Measurements from ENCODE around the gene TEF.

The TEF gene

GRCh38 chr22:41446057-41446501 lies 64.3 kb downstream of the TEF start:
- Histone ChIP-seq H3K4me3 (ENCODE audit: insufficient read depth, low read length, poor library complexity, severe bottlenecking) (peak overlapping the region; percentile 98), H4K20me1 (ENCODE audit: low read depth, low read length) (no peaks in the 10 kb centered on the region)

GRCh38 chr22:41446639-41447434 lies 65.1 kb downstream of the TEF start, which contains the start of gene TOB2:
Gene TOB2, minus strand, starts transcription at chr22:41446801. Its CDS starts 9,456 bp downstream, at chr22:41437345.
- H3K79me2 ChIP-seq (ENCODE audit: insufficient read depth, low read length) = peaks cover 47% of the 10 kb centered on the region
- TF ChIP-seq CTCF (IDR thresholded peaks at IDR 0.05; ENCODE audit: insufficient read depth, low read length, poor library complexity, severe bottlenecking) (no peak), EZH2phosphoT487 (conservative IDR thresholded peaks at IDR 0.05; ENCODE audit: low read length) (no peak)
- H4K20me1 ChIP-seq (ENCODE audit: low read depth, low read length) = no peaks in the 10 kb centered on the region
- H2AFZ ChIP-seq (ENCODE audit: low read depth, low read length, severe bottlenecking) = peak within 1 kb of the TSS; percentile 38
- no peaks in the 10 kb centered on the region for H3K9me2 ChIP-seq (replicated peaks; ENCODE audit: insufficient read depth, low read length)
- no peaks in the 10 kb centered on the region for H3K9me3 ChIP-seq (ENCODE audit: insufficient read depth, low read length)
- peak within 1 kb of the TSS; percentile 99 for H3K4me2 ChIP-seq (ENCODE audit: low read depth, low read length, poor library complexity, severe bottlenecking)
- H3K36me3 ChIP-seq (ENCODE audit: low read length) = no peaks in the 10 kb centered on the region
- peak within 1 kb of the TSS; percentile 92 for H3K9ac ChIP-seq (ENCODE audit: low read length)
- peak within 1 kb of the TSS; percentile 98 for H3K4me3 ChIP-seq (ENCODE audit: insufficient read depth, low read length, poor library complexity, severe bottlenecking)
- peaks cover 45% of the 10 kb centered on the region for H3F3A ChIP-seq (ENCODE audit: insufficient read depth)
- H3K27ac ChIP-seq (ENCODE audit: low read depth, low read length) = peak within 1 kb of the TSS; percentile 92
- H3K27me3 ChIP-seq (ENCODE audit: low read length) = no peaks in the 10 kb centered on the region

More at GRCh38 chr22:41446057-41446501, 64.3 kb downstream of the TEF start:
- Histone ChIP-seq H3K36me3 (ENCODE audit: low read length) (no peaks in the 10 kb centered on the region), H3K9me2 (replicated peaks; ENCODE audit: insufficient read depth, low read length) (no peaks in the 10 kb centered on the region), H2AFZ (ENCODE audit: low read depth, low read length, severe bottlenecking) (peak overlapping the region; percentile 29), H3F3A (ENCODE audit: insufficient read depth) (peaks cover 45% of the 10 kb centered on the region), H3K79me2 (ENCODE audit: insufficient read depth, low read length) (peaks cover 54% of the 10 kb centered on the region), H3K4me2 (ENCODE audit: low read depth, low read length, poor library complexity, severe bottlenecking) (peak overlapping the region; percentile 99), H3K9me3 (ENCODE audit: insufficient read depth, low read length) (no peaks in the 10 kb centered on the region), H3K9ac (ENCODE audit: low read length) (peak overlapping the region; percentile 92), H3K27ac (ENCODE audit: low read depth, low read length) (peak overlapping the region; percentile 92), H3K27me3 (ENCODE audit: low read length) (no peaks in the 10 kb centered on the region)
- TF ChIP-seq EZH2phosphoT487 (conservative IDR thresholded peaks at IDR 0.05; ENCODE audit: low read length) = no peak
- TF ChIP-seq CTCF (IDR thresholded peaks at IDR 0.05; ENCODE audit: insufficient read depth, low read length, poor library complexity, severe bottlenecking) = peak; percentile 9

GRCh38 chr22:41447435-41448188 lies 65.9 kb downstream of the TEF start:
- H2AFZ ChIP-seq (ENCODE audit: low read depth, low read length, severe bottlenecking) = peak overlapping the region; percentile 38
- H4K20me1 ChIP-seq (ENCODE audit: low read depth, low read length) = no peaks in the 10 kb centered on the region
- peaks cover 40% of the 10 kb centered on the region for H3K79me2 ChIP-seq (ENCODE audit: insufficient read depth, low read length)
- H3K9me3 ChIP-seq (ENCODE audit: insufficient read depth, low read length) = no peaks in the 10 kb centered on the region
- H3K27me3 ChIP-seq (ENCODE audit: low read length) = no peaks in the 10 kb centered on the region
- H3F3A ChIP-seq (ENCODE audit: insufficient read depth) = peaks cover 37% of the 10 kb centered on the region
- H3K27ac ChIP-seq (ENCODE audit: low read depth, low read length) = peak overlapping the region; percentile 92
- peak overlapping the region; percentile 92 for H3K9ac ChIP-seq (ENCODE audit: low read length)
- no peaks in the 10 kb centered on the region for H3K9me2 ChIP-seq (replicated peaks; ENCODE audit: insufficient read depth, low read length)
- peak overlapping the region; percentile 98 for H3K4me3 ChIP-seq (ENCODE audit: insufficient read depth, low read length, poor library complexity, severe bottlenecking)
- no peaks in the 10 kb centered on the region for H3K36me3 ChIP-seq (ENCODE audit: low read length)
- TF ChIP-seq EZH2phosphoT487 (conservative IDR thresholded peaks at IDR 0.05; ENCODE audit: low read length) = no peak
- TF ChIP-seq CTCF (IDR thresholded peaks at IDR 0.05; ENCODE audit: insufficient read depth, low read length, poor library complexity, severe bottlenecking) = no peak
- peak overlapping the region; percentile 99 for H3K4me2 ChIP-seq (ENCODE audit: low read depth, low read length, poor library complexity, severe bottlenecking)

All from SU-DHL-6 (cell line).